Measurements from ENCODE around the gene METAP1. TPM values are rescaled to one million over a fixed set of nuclear protein-coding genes. Genes with fewer than 3 reads are reported as not detected.

METAP1 gene
- total and polyA plus RNA-seq, 2 donors (not counting 1 experiment from before 2014, with no cell fraction given): 20.4 to 40.0 TPM

DNA sequence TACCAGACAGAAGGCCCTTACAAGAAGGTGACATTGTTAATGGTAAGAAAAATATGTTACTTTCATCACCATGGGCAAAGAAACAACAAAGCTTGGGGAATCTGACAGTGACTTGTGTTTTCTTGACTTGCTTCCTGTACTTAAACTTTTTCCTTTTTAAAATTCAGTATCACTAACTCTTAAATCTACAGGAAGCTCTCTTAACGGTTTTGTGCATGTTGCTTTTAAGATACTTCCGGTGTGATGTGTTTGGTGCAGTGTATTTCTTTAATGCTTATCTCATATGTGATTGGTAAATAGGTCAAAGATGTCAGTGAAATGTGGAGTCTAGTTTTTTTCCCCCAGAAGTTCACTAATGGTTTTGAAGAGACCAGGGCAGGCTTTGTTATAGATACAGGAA is 47.8 kb downstream of the METAP1 start:
- WGBS (ENCODE audit: insufficient coverage): no CpG with 5 or more reads among the region's 2 CpGs
- Histone ChIP-seq H2AFZ (ENCODE audit: insufficient read depth, low read depth, low read length, poor library complexity, severe bottlenecking) (peak overlapping the region; percentile 52), H3K4me1 (ENCODE audit: control insufficient read depth in 2 of 2, insufficient read depth in 2 of 2, low read length in 2 of 2) (peaks cover 9 to 10% of the 10 kb centered on the region in 2 donors), H3K4me3 (ENCODE audit: control extremely low read depth in 1 of 5, extremely low read depth in 1 of 5, insufficient read depth in 1 of 5, low read depth in 2 of 5, low read length in 4 of 5) (no peak overlapping the region), H3K79me2 (ENCODE audit: control insufficient read depth, insufficient read depth, low read length) (no peaks in the 10 kb centered on the region), H3K36me3 (replicated peaks in 1 of 2; ENCODE audit: control extremely low read depth in 1 of 2, control insufficient read depth in 1 of 2, extremely low read depth in 1 of 2, insufficient read depth in 2 of 2, low read length in 1 of 2) (peaks cover 6 to 8% of the 10 kb centered on the region in 2 experiments), H3K27ac (ENCODE audit: low read length in 2 of 2) (peak overlapping the region; percentile 37 to 72), H3K4me2 (replicated peaks; ENCODE audit: low read depth, low read length, poor library complexity, severe bottlenecking) (peak overlapping the region; percentile 35), H4K20me1 (ENCODE audit: control insufficient read depth, insufficient read depth, low read length, poor library complexity, severe bottlenecking) (no peaks in the 10 kb centered on the region), H3K9ac (ENCODE audit: low read length) (no peak overlapping the region), H3K9me3 (ENCODE audit: control extremely low read depth in 1 of 3, control insufficient read depth in 2 of 3, insufficient read depth in 1 of 3, low read length in 2 of 3) (peaks cover 0 to 4% (median under 1%) of the 10 kb centered on the region in 3 donors), H3K27me3 (replicated peaks in 1 of 4; ENCODE audit: control extremely low read depth in 1 of 4, control insufficient read depth in 3 of 4, insufficient read depth in 4 of 4, low read length in 3 of 4) (no peaks in the 10 kb centered on the region)
- ATAC-seq (ENCODE audit: low read depth) (no peak), DNase-seq (no peak)
- ChIA-PET CTCF (interaction anchor here (0.6 to 1.5 kb wide), 3 partner anchors 13 to 48 kb away, joined by 3 to 7 read pairs (median 4); partner anchors contain the start of gene METAP1), POLR2A (interaction anchor here (0.6 kb wide), 1 partner anchor 774 kb away, joined by 9 read pairs; no protein-coding TSS in a partner anchor)
- intact Hi-C loops (cut with micrococcal nuclease): no loop called here
- Mint-ChIP-seq H3K9me3 (ENCODE audit: insufficient read depth) (no peaks in the 10 kb centered on the region), H3K4me1 (peaks cover 11% of the 10 kb centered on the region), H3K27ac (peak overlapping the region; percentile 53), H3K27me3 (no peaks in the 10 kb centered on the region), H3K4me3 (no peak overlapping the region)
- no peak for TF ChIP-seq EZH2 (IDR thresholded peaks at IDR 0.05; ENCODE audit: borderline replicate concordance, insufficient read depth, low read depth, low read length, poor library complexity, severe bottlenecking)
- TF ChIP-seq, protein P1, sequence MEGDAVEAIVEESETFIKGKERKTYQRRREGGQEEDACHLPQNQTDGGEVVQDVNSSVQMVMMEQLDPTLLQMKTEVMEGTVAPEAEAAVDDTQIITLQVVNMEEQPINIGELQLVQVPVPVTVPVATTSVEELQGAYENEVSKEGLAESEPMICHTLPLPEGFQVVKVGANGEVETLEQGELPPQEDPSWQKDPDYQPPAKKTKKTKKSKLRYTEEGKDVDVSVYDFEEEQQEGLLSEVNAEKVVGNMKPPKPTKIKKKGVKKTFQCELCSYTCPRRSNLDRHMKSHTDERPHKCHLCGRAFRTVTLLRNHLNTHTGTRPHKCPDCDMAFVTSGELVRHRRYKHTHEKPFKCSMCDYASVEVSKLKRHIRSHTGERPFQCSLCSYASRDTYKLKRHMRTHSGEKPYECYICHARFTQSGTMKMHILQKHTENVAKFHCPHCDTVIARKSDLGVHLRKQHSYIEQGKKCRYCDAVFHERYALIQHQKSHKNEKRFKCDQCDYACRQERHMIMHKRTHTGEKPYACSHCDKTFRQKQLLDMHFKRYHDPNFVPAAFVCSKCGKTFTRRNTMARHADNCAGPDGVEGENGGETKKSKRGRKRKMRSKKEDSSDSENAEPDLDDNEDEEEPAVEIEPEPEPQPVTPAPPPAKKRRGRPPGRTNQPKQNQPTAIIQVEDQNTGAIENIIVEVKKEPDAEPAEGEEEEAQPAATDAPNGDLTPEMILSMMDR (IDR thresholded peaks at IDR 0.05): no peak

DNA sequence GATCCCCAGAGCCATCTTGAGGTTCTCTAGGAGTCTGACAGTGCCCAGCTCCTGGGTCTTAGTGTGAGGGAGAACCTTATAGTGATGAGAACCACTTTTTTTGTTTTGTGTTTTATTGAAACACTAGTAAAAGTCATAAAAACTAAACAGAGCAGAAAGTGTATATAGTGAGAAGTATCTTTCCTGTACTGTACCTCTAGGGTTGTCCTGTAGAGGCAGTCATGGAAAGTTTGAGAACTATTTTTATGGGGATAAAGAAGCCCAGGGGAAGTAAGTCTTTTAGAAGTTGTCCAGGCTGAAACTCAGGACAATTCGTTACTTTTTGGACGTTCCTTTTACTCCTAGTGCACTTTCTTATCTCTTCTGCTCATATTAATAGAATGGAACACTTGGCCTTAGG is 52.2 kb downstream of the METAP1 start:
- TF ChIP-seq, protein P1 (IDR thresholded peaks at IDR 0.05): no peak
- no peak for TF ChIP-seq EZH2 (IDR thresholded peaks at IDR 0.05; ENCODE audit: borderline replicate concordance, insufficient read depth, low read depth, low read length, poor library complexity, severe bottlenecking)
- Mint-ChIP-seq H3K27me3 (no peaks in the 10 kb centered on the region), H3K4me1 (peaks cover 16% of the 10 kb centered on the region), H3K27ac (no peak overlapping the region), H3K4me3 (no peak overlapping the region), H3K9me3 (ENCODE audit: insufficient read depth) (no peaks in the 10 kb centered on the region)
- ATAC-seq (ENCODE audit: low read depth) (no peak), DNase-seq (no peak)
- no peaks in the 10 kb centered on the region for H4K20me1 ChIP-seq (ENCODE audit: control insufficient read depth, insufficient read depth, low read length, poor library complexity, severe bottlenecking)
- no peaks in the 10 kb centered on the region for H3K9me3 ChIP-seq (ENCODE audit: control extremely low read depth in 1 of 3, control insufficient read depth in 2 of 3, insufficient read depth in 1 of 3, low read length in 2 of 3)
- no peak overlapping the region for H3K4me3 ChIP-seq (ENCODE audit: control extremely low read depth in 1 of 5, extremely low read depth in 1 of 5, insufficient read depth in 1 of 5, low read depth in 2 of 5, low read length in 4 of 5)
- CTCF ChIA-PET: interaction anchor here (0.6 to 2.7 kb wide), 2 partner anchors 9 to 36 kb away, joined by 3 to 11 read pairs; no protein-coding TSS in a partner anchor
- H3K79me2 ChIP-seq (ENCODE audit: control insufficient read depth, insufficient read depth, low read length): no peaks in the 10 kb centered on the region
- no peak overlapping the region for H3K4me2 ChIP-seq (replicated peaks; ENCODE audit: low read depth, low read length, poor library complexity, severe bottlenecking)
- H2AFZ ChIP-seq (ENCODE audit: insufficient read depth, low read depth, low read length, poor library complexity, severe bottlenecking): no peak overlapping the region
- H3K27me3 ChIP-seq (replicated peaks in 1 of 4; ENCODE audit: control extremely low read depth in 1 of 4, control insufficient read depth in 3 of 4, insufficient read depth in 4 of 4, low read length in 3 of 4): no peaks in the 10 kb centered on the region
- POLR2A ChIA-PET: no interaction called here
- H3K27ac ChIP-seq (ENCODE audit: low read length in 2 of 2): no peak overlapping the region
- H3K9ac ChIP-seq (ENCODE audit: low read length): no peak overlapping the region
- WGBS (ENCODE audit: insufficient coverage): no CpG with 5 or more reads among the region's 2 CpGs
- H3K36me3 ChIP-seq (replicated peaks in 1 of 2; ENCODE audit: control extremely low read depth in 1 of 2, control insufficient read depth in 1 of 2, extremely low read depth in 1 of 2, insufficient read depth in 2 of 2, low read length in 1 of 2): peaks cover 17 to 36% of the 10 kb centered on the region in 2 experiments
- intact Hi-C loops (cut with micrococcal nuclease): no loop called here
- H3K4me1 ChIP-seq (ENCODE audit: control insufficient read depth in 2 of 2, insufficient read depth in 2 of 2, low read length in 2 of 2): peaks cover 9 to 10% of the 10 kb centered on the region in 2 donors

Measured in B cell (primary cell).